GM18498 (cell line): Measurements from ENCODE around the gene NOTO.

ENCODE experiments used
- ATAC-seq: cut with Tn5 transposase; IDR thresholded peaks from one replicate; pipeline ENCODE4 v1.9.1; 2021; ENCODE audit warnings: mild to moderate bottlenecking, moderate library complexity; ENCODE audit not compliant: unreplicated experiment

NOTO gene

DNA sequence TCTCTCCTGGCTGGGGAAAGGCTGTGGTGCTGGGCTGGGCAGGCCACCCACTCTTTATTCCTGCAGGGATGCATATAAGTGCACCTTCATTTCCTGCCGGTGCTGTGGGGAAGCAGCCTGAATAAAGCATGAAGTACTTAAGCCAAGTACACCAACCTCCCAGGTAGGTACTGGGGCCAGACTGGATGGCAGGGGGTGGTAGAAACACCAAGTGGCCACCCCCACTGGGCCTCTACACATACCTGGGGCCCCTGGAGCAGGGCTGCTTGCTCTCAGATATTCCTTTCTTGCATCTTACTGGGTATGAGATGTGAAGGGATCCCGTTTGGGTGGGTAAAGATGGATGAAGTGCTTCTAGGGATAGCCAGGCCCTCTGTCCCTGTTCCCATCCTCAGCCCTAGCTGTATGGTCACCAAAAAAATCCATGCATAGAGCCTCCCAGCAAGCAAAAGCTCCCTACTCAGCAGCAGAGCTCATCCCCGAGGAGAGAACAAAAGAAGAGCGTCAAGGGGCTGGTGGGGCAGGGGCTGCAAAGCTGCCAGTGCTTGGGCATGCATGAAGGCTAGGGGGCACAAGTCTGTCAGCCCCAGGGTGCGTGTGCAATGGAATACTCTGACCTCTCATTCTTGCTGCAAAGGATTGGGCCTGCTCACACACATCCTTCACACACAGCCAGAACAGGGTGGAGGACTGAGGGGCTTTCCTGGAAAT, 53.7 kb downstream of the NOTO start:
- ATAC-seq = no peak

- ATAC-seq = no peak
These were observed 54.2 kb downstream of the NOTO start for GRCh38 chr2:73256618-73256922.

DNA sequence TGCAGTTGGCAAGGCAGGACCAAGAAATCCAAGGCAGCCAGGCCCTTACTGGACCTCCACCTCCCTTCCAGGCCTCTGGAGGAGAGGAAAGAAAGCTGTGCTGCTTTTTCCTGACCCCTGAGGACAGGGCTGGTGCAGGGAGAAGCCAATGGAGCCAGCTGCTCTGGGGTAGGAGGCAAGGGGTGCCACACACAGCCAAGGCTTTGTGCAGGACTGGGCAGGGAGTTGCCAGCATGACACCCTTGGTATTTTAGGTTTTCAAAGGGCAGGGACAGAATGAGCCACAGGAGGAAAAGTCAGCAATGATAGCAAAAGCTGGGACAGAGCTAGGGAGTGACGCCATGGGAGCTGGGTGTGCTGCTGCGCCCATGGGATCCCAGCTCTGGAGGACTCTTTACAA, 54.6 kb downstream of the NOTO start:
- ATAC-seq = no peak

DNA sequence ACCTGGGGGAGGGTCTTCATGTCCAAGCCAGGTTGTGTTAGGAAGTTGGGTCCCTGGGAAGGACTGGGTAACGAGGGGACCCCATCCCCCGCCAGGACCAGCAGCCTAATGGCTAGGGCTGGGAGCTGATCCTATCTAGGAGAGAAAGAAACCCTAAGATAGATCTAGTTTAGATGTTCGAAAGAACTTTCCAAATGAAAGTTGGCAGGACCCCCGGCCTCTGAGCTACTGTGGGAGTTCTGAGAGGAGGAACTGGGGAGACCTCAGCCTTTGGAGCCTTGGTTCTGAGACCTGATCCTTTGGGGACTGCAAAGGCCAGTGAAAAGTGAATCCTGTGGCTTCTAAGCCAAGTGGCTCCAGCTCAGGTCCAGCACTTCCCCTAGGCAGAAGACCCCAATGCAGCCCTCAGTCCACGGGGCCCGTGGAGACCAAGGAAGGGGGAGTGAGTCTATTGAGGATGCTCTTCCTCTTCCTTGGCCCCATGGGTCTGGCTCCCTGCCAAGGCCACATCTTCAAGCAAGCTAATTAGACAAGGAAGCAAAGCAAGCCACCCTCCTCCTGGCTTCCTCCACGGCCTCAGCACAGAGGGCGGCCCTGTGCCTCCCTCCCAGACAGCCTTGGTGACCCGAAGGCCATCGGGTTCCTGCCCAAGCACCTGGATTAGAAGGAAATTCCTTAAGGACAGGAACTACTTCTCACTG, 55.2 kb downstream of the NOTO start:
- no peak for ATAC-seq

DNA sequence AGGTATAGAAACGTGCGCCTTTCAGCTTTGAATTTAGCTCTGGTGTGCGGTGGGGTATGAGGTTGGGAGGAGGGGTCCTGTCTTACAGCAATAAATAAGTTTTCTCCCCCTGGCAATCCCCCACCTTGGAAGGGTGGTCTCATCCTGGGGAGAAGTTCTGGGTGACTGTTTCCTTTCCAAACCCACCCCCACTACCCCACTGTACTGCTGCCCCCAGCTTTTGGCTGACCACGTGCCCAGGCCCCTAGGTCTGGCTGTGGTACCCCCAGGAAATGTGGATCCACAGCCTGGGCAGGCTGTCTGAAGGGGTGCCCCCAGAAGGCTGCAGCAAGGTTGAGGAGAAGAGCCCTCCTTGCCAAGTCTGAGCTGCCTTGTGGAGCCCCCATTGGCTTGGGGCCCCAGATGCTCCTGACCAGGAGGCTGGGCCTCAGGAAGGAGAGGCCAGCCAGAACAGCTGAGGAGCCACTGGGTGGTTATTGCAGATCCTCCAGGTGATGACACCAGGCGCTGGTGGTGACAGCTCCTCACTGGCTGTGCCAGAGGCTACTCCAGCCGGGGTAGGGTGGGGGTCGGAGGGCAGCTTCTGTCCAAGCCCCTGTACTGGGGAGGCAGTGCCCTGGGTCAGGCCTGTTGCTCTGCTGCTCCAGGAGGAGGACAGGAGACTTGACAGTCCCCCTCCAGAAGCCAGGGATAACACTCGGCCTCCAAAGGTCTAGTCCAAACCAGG, 56.0 kb downstream of the NOTO start:
- no peak for ATAC-seq

- ATAC-seq = no peak
These were observed 56.5 kb downstream of the NOTO start for GRCh38 chr2:73258913-73259215.

GRCh38 chr2:73259276-73259675, 56.9 kb downstream of the NOTO start:
- ATAC-seq = no peak

GRCh38 chr2:73259704-73260337, 57.4 kb downstream of the NOTO start:
- no peak for ATAC-seq

GRCh38 chr2:73260338-73260984, 58.1 kb downstream of the NOTO start:
- ATAC-seq = no peak
